HEK293 (cell line): ENCODE results near the gene ENDOV.

Source experiments
- CTCF ChIP-seq: fragments of 450-650 bp; formaldehyde crosslinking; IDR thresholded peaks from 2 replicates; pipeline ENCODE4 v1.5.1; 2016; ENCODE audit warnings: missing biosample characterization, missing genetic modification characterization
- KLF8 ChIP-seq: fragments of 450-650 bp; formaldehyde crosslinking; IDR thresholded peaks from 2 replicates; pipeline ENCODE4 v1.5.1; 2016; ENCODE audit warnings: missing biosample characterization, missing genetic modification characterization
- MYNN ChIP-seq: fragments of 450-650 bp; formaldehyde crosslinking; IDR thresholded peaks from 2 replicates; pipeline ENCODE4 v1.5.1; 2016; ENCODE audit warnings: missing biosample characterization, missing genetic modification characterization, borderline replicate concordance
- PBX3 ChIP-seq: sonication (generic); formaldehyde crosslinking; IDR thresholded peaks from 2 replicates; pipeline ENCODE4 v1.8.1; 2022; ENCODE audit warnings: mild to moderate bottlenecking, moderate library complexity, missing genetic modification reagents
- REST ChIP-seq: fragments of 450-650 bp; formaldehyde crosslinking; IDR thresholded peaks from 2 replicates; pipeline ENCODE4 v1.5.1; 2016; ENCODE audit warnings: missing biosample characterization, missing genetic modification characterization
- SALL2 ChIP-seq: fragments of 450-650 bp; formaldehyde crosslinking; IDR thresholded peaks from 2 replicates; pipeline ENCODE4 v1.5.0; 2017; ENCODE audit warnings: missing biosample characterization, mild to moderate bottlenecking, missing genetic modification characterization, borderline replicate concordance
- SETDB1 ChIP-seq: IDR thresholded peaks from one replicate; pipeline ENCODE4 v1.6.1; 2017; ENCODE audit warnings: mild to moderate bottlenecking, low read length, moderate library complexity, mixed read lengths; ENCODE audit not compliant: insufficient read length
- YY1 ChIP-seq: fragments of 450-650 bp; formaldehyde crosslinking; IDR thresholded peaks from 2 replicates; pipeline ENCODE4 v1.5.1; 2018; ENCODE audit warnings: missing biosample characterization, missing genetic modification characterization
- ZBTB1 ChIP-seq: fragments of 450-650 bp; formaldehyde crosslinking; IDR thresholded peaks from 2 replicates; pipeline ENCODE4 v1.5.1; 2016; ENCODE audit warnings: missing biosample characterization, missing genetic modification characterization
- ZNF10 ChIP-seq: fragments of 450-650 bp; formaldehyde crosslinking; IDR thresholded peaks from 2 replicates; pipeline ENCODE4 v1.5.1; 2017; ENCODE audit warnings: missing biosample characterization, missing genetic modification characterization
- ZNF391 ChIP-seq: fragments of 450-650 bp; formaldehyde crosslinking; IDR thresholded peaks from 2 replicates; pipeline ENCODE4 v1.5.1; 2016; ENCODE audit warnings: low read depth, missing biosample characterization, missing genetic modification characterization, borderline replicate concordance

DNA sequence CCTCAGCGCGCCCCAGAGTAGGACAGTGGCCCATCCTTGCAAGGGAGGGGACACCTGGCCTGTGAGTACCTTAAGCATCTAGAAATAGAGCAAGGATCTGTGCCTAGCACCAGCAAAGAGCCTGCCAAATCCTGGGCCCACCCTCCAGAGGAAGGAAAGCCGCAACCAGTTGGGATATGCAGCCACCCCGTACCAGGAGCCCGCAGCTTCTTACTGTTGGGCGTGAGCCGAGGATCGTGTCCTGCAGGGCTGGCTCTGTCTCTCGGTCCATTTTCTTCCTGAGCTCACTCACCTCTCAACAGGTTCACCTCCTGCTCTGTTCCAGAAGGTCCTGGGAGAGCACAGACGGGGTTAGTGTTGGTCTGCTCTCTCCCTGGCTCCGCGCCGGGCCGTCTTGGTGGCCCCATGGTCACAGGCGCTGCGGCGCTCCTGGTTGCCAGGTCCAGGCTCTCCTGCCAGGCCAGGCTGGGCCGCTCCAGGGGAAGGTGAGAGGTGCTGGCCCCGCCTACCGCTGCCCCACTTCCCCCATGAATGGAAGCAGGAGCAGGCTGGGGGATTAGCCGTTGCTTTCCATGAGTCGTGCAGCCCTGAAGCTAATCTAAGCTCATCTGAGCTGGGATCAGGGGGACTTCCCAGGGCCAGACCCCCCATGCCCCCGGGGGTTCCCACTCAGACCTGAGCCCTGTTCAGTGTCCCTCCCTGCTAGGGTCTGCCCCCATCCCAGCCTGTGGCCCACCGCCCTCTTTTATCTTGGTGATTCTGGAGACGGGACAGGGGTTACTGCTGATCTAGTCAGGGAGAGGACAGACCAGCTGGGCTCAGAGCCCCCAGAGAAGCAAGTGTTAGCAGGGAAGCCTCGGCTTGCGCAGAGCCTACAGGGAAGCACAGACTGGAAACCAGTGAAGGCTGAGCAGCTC, 12.7 kb downstream of the ENDOV start:
- no peak for TF ChIP-seq KLF8 (tag by site-specific recombination)
- TF ChIP-seq YY1 = no peak
- no peak for TF ChIP-seq SALL2 (tag by site-specific recombination)
- no peak for TF ChIP-seq ZNF391
- no peak for TF ChIP-seq ZBTB1 (tag by site-specific recombination)
- no peak for TF ChIP-seq MYNN (tag by site-specific recombination)
- no peak for TF ChIP-seq ZNF10
- TF ChIP-seq CTCF (tag by site-specific recombination) = no peak
- TF ChIP-seq PBX3 = no peak
- no peak for TF ChIP-seq SETDB1
- no peak for TF ChIP-seq REST
